Thoracic aorta (tissue), 2 donors: ENCODE results near the gene UACA. TPM values are rescaled to one million over a fixed set of nuclear protein-coding genes. Genes with fewer than 3 reads are reported as not detected.

Source experiments
- ATAC-seq: fragments of 150-250 bp; one replicate; pipeline ENCODE4 v1.8.0; 2017; ENCODE audit warnings: low read depth; ENCODE audit not compliant: insufficient number of reproducible peaks, low FRiP score
- DNase-seq: peaks from one replicate; pipeline ENCODE4 v3.0.0-alpha.2; 2020; ENCODE audit warnings: low spot score
- H3K27ac ChIP-seq, 2 donors: fragments of 200-600 bp; sonication (generic); 1 replicate in 1 of 2; 2 replicates in 1 of 2; pipeline ENCODE4 v1.5.1; 2016; ENCODE audit warnings: mild to moderate bottlenecking in 2 of 2, moderate library complexity in 2 of 2
- H3K27me3 ChIP-seq: fragments of 200-600 bp; sonication (generic); replicated peaks from 2 replicates; pipeline ENCODE4 v1.6.0; 2016; ENCODE audit warnings: mild to moderate bottlenecking; ENCODE audit not compliant: insufficient read depth
- H3K36me3 ChIP-seq: fragments of 200-600 bp; sonication (generic); one replicate; pipeline ENCODE4 v1.5.1; 2016
- H3K4me1 ChIP-seq, 2 donors: fragments of 200-600 bp; sonication (generic); 1 replicate in 1 of 2; 2 replicates in 1 of 2; pipeline versions ENCODE4 v1.5.1 to v1.6.0; 2016; ENCODE audit warnings: low read depth in 2 of 2, mild to moderate bottlenecking in 1 of 2; ENCODE audit not compliant: control insufficient read depth in 1 of 2
- H3K4me3 ChIP-seq: fragments of 200-600 bp; sonication (generic); 2 replicates; pipeline ENCODE4 v1.5.1; 2016; ENCODE audit warnings: mild to moderate bottlenecking
- H3K9me3 ChIP-seq: fragments of 200-600 bp; sonication (generic); 2 replicates; pipeline ENCODE4 v1.5.1; 2016
- CTCF ChIP-seq: fragments of 200-600 bp; sonication (generic); IDR thresholded peaks from one replicate; pipeline ENCODE4 v1.5.1; 2019; ENCODE audit warnings: antibody characterized with exemption
- total RNA-seq, 2 donors: library from RNA; depleted of rRNA; stranded (reverse); fragments of >200 nt; gene quantifications; one replicate each; pipeline versions ENCODE4 v1.1.0 to v1.2.3, GENCODE V29; 2016

UACA gene
- total RNA-seq, 2 donors from 2014 or later, result 107 to 118 TPM

- H3K27me3 ChIP-seq, result no peaks in the 10 kb centered on the region
- peaks cover 29 to 60% of the 10 kb centered on the region in 2 donors for H3K4me1 ChIP-seq
- ATAC-seq (no peak), DNase-seq (no peak)
- H3K9me3 ChIP-seq, result no peaks in the 10 kb centered on the region
- H3K27ac ChIP-seq, result peak overlapping the region; percentile 62 to 86
- no peak for TF ChIP-seq CTCF
- H3K4me3 ChIP-seq, result no peak overlapping the region
- no peaks in the 10 kb centered on the region for H3K36me3 ChIP-seq
Observed at GRCh38 chr15:70704166-70704565, 59.2 kb downstream of the UACA start.

GRCh38 chr15:70703096-70703878, 60.1 kb downstream of the UACA start:
- H3K36me3 ChIP-seq, result no peaks in the 10 kb centered on the region
- DNase-seq, result no peak
- ATAC-seq, result no peak
- peaks cover 36 to 69% of the 10 kb centered on the region in 2 donors for H3K4me1 ChIP-seq
- H3K27ac ChIP-seq, result peak overlapping the region; percentile 62 to 86
- H3K27me3 ChIP-seq, result no peaks in the 10 kb centered on the region
- H3K4me3 ChIP-seq, result peak overlapping the region; percentile 61
- H3K9me3 ChIP-seq, result no peaks in the 10 kb centered on the region
- no peak for TF ChIP-seq CTCF

- ATAC-seq, result no peak
- TF ChIP-seq CTCF, result no peak
- Histone ChIP-seq H3K4me1 (peaks cover 43 to 76% of the 10 kb centered on the region in 2 donors), H3K4me3 (peak overlapping the region; percentile 61), H3K36me3 (no peaks in the 10 kb centered on the region), H3K27ac (peak overlapping the region; percentile 62 to 86), H3K9me3 (no peaks in the 10 kb centered on the region), H3K27me3 (no peaks in the 10 kb centered on the region)
- no peak for DNase-seq
Observed at GRCh38 chr15:70702584-70702983, 60.8 kb downstream of the UACA start.

- ATAC-seq (no peak), DNase-seq (no peak)
- H3K27ac ChIP-seq, result peak overlapping the region; percentile 62 to 86
- H3K4me3 ChIP-seq, result peak overlapping the region; percentile 61
- H3K36me3 ChIP-seq, result no peaks in the 10 kb centered on the region
- H3K9me3 ChIP-seq, result no peaks in the 10 kb centered on the region
- TF ChIP-seq CTCF, result no peak
- H3K4me1 ChIP-seq, result peaks cover 47 to 82% of the 10 kb centered on the region in 2 donors
- H3K27me3 ChIP-seq, result no peaks in the 10 kb centered on the region
Observed at GRCh38 chr15:70701891-70702568, 61.3 kb downstream of the UACA start.

- H3K4me1 ChIP-seq, result peaks cover 55 to 88% of the 10 kb centered on the region in 2 donors
- H3K36me3 ChIP-seq, result no peaks in the 10 kb centered on the region
- TF ChIP-seq CTCF, result no peak
- peak overlapping the region; percentile 62 to 86 for H3K27ac ChIP-seq
- peak overlapping the region; percentile 61 for H3K4me3 ChIP-seq
- H3K9me3 ChIP-seq, result no peaks in the 10 kb centered on the region
- no peaks in the 10 kb centered on the region for H3K27me3 ChIP-seq
- ATAC-seq, result no peak
- no peak for DNase-seq
Observed at GRCh38 chr15:70701171-70701570, 62.2 kb downstream of the UACA start.
